NT2/D1 (cell line): ENCODE data around the gene NSUN5.

Experiments used
- DNase-seq: peaks from one replicate; pipeline ENCODE4 v3.0.0-alpha.2; 2011; ENCODE audit warnings: low read depth, low spot score
- H3K27me3 ChIP-seq: 2 replicates; pipeline ENCODE4 v1.6.0; 2011; ENCODE audit warnings: mild to moderate bottlenecking; ENCODE audit not compliant: insufficient read length, insufficient read depth
- H3K36me3 ChIP-seq: 2 replicates; pipeline ENCODE4 v1.6.1; 2011; ENCODE audit warnings: mild to moderate bottlenecking, low read length, mixed read lengths; ENCODE audit not compliant: insufficient read depth, insufficient read length
- H3K4me1 ChIP-seq: 2 replicates; pipeline ENCODE4 v1.5.1; 2011; ENCODE audit not compliant: insufficient read depth, insufficient read length
- H3K4me3 ChIP-seq: 2 replicates; pipeline ENCODE4 v1.5.1; 2011; ENCODE audit warnings: low read depth; ENCODE audit not compliant: insufficient read length
- H3K9ac ChIP-seq: 2 replicates; pipeline ENCODE4 v1.6.0; 2011; ENCODE audit warnings: low read depth; ENCODE audit not compliant: insufficient read length
- H3K9me3 ChIP-seq: 2 replicates; pipeline ENCODE4 v1.5.1; 2011; ENCODE audit warnings: mild to moderate bottlenecking, low read length; ENCODE audit not compliant: insufficient read depth
- SUZ12 ChIP-seq: IDR thresholded peaks from 2 replicates; pipeline ENCODE4 v1.6.1; 2011; ENCODE audit not compliant: insufficient read length, insufficient read depth; ENCODE audit errors: extremely low read depth
- YY1 ChIP-seq: IDR thresholded peaks from 2 replicates; pipeline ENCODE4 v1.6.1; 2011; ENCODE audit not compliant: insufficient read length, insufficient read depth
- ZNF274 ChIP-seq: IDR thresholded peaks from 2 replicates; pipeline ENCODE4 v1.6.1; 2011; ENCODE audit warnings: mild to moderate bottlenecking, low read depth, low read length

Gene NSUN5

DNA sequence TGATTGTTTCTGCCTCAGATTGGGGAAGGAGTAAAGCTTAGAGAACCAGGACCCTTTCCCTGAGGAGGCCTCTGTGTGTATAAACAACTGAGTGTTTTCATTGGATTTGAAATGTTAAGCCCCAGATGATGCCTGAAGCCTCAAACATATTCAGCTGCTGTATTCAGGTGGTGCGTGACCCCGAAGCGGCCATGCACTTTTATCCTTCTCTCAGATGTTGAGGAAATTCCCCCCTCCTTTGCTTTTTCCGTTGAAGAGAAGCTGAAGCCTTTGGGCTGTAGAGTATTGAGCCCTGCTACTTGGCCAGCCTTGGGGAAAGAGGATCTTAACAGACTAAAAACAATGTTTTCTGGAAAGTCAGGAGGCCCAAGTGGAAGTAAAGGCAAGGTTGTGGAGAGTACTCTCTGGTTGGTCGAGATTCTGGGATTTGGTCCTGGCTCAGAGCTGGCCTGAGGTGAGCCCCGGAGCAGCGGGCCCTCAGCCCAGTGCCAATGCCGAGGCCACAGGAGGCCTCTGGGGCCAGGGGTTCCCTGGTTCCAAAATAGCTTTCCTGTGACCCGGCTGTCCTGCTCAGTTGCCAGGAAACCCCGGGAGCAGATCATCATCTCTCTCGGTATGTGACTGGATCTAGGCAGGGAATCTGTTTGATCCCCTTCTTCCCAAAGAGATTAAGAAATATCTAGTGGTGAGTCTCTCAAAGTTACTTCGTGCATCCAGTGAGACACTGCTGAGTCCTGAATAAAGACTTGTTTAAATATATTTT lies 41.9 kb upstream of the NSUN5 start:
- H3K9ac ChIP-seq, result no peak overlapping the region
- no peak for DNase-seq
- no peaks in the 10 kb centered on the region for H3K36me3 ChIP-seq
- peaks cover 13% of the 10 kb centered on the region for H3K4me1 ChIP-seq
- no peak overlapping the region for H3K4me3 ChIP-seq
- no peak for TF ChIP-seq ZNF274
- TF ChIP-seq SUZ12, result no peak
- no peak for TF ChIP-seq YY1
- H3K9me3 ChIP-seq, result no peaks in the 10 kb centered on the region
- no peaks in the 10 kb centered on the region for H3K27me3 ChIP-seq

DNA sequence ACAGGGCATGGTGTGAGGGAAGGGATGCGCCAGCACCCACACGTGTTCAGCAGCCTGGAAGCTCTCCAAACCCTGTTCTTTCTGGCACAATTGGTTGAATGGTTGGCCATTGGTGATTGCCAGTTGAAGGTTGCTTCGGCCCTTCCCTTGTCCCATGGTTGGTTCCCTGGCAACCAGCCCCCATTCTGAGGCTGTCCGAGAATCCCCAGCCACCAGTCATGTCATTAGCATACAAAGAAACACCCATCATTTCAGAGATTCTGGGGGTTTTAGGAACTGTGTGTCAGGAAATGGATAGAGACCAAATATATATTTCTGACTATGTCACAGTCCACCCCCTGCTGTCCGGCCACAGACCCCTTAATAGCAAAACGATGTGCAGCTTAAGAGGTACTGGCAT lies 41.1 kb upstream of the NSUN5 start:
- no peak overlapping the region for H3K4me3 ChIP-seq
- H3K4me1 ChIP-seq, result peaks cover 7% of the 10 kb centered on the region
- no peak overlapping the region for H3K9ac ChIP-seq
- DNase-seq, result no peak
- no peaks in the 10 kb centered on the region for H3K9me3 ChIP-seq
- TF ChIP-seq ZNF274 (no peak), SUZ12 (no peak), YY1 (no peak)
- no peaks in the 10 kb centered on the region for H3K27me3 ChIP-seq
- no peaks in the 10 kb centered on the region for H3K36me3 ChIP-seq

DNA sequence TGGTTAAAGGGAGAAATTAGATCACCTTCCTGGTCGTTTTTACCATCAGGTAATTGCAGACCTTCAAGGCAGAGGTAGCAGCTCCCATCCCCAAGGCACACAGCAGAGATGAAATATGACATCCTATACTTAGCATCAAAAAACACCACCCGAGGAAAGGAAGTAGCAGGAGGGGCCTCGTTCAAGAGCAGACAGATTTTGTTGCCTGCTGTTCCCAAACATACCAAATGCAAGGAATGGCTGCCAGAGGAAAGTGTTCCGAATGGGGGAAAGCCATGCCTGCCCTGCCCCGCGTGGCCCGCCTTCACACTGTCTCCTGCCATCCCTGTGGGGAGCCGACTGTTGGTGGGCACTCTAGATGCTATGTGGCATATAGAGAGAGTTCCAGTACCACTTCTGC lies 37.3 kb upstream of the NSUN5 start:
- no peaks in the 10 kb centered on the region for H3K36me3 ChIP-seq
- TF ChIP-seq YY1 (no peak), ZNF274 (no peak), SUZ12 (no peak)
- H3K4me1 ChIP-seq, result no peaks in the 10 kb centered on the region
- H3K27me3 ChIP-seq, result no peaks in the 10 kb centered on the region
- H3K9ac ChIP-seq, result no peak overlapping the region
- H3K4me3 ChIP-seq, result no peak overlapping the region
- DNase-seq, result no peak
- H3K9me3 ChIP-seq, result no peaks in the 10 kb centered on the region

DNA sequence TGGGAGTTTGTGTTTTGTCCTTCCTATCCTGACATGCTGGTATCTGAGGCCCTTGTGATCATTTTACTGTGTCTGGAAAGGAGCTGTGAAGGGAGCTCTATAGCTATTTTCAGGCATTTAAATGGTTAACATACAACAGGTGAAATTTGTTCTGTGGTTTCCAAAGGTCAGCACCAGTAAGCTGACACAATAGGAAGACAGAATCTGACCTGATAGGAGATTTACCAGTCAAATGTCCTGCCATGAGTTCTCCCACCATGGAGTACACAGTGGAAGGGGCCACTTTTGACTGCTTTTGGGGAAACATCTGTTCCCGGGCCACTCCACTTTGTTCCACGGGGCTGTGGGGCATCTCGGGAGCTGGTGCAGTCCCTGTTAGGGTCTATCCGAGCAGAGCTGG lies 36.9 kb upstream of the NSUN5 start:
- H3K36me3 ChIP-seq, result no peaks in the 10 kb centered on the region
- no peak for DNase-seq
- H3K4me1 ChIP-seq, result no peaks in the 10 kb centered on the region
- H3K9ac ChIP-seq, result no peak overlapping the region
- H3K9me3 ChIP-seq, result no peaks in the 10 kb centered on the region
- no peak for TF ChIP-seq SUZ12
- TF ChIP-seq ZNF274, result no peak
- no peak for TF ChIP-seq YY1
- H3K27me3 ChIP-seq, result no peaks in the 10 kb centered on the region
- no peak overlapping the region for H3K4me3 ChIP-seq

GRCh38 chr7:73343671-73344380 lies 35.2 kb upstream of the NSUN5 start:
- H3K4me1 ChIP-seq, result no peaks in the 10 kb centered on the region
- no peak for TF ChIP-seq YY1
- no peak overlapping the region for H3K9ac ChIP-seq
- H3K27me3 ChIP-seq, result no peaks in the 10 kb centered on the region
- DNase-seq, result no peak
- H3K36me3 ChIP-seq, result no peaks in the 10 kb centered on the region
- no peak overlapping the region for H3K4me3 ChIP-seq
- H3K9me3 ChIP-seq, result no peaks in the 10 kb centered on the region

DNA sequence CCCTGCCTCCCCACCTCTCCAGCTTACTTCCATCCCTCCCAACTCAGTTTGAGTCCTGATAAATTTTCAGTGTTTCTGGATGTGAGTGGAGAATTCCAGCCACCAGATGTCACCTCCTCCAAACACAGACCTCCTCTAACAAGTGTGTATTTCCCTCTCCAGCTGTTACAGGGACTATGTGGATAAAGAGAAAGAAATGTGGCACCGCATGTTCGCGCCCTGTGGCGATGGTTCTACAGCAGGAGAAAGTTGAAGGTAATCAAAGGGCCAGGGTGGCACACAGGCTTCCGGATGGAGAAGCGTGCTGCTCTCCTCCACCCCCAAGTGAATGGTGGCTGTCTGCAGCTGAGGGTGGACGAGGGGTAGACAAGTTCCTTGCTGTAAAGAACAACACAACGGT lies 34.0 kb upstream of the NSUN5 start:
- Histone ChIP-seq H3K27me3 (no peaks in the 10 kb centered on the region), H3K9me3 (no peaks in the 10 kb centered on the region), H3K4me1 (no peaks in the 10 kb centered on the region), H3K36me3 (no peaks in the 10 kb centered on the region), H3K9ac (no peak overlapping the region), H3K4me3 (no peak overlapping the region)
- DNase-seq, result peak; percentile 44
- no peak for TF ChIP-seq ZNF274
- no peak for TF ChIP-seq SUZ12
- no peak for TF ChIP-seq YY1

DNA sequence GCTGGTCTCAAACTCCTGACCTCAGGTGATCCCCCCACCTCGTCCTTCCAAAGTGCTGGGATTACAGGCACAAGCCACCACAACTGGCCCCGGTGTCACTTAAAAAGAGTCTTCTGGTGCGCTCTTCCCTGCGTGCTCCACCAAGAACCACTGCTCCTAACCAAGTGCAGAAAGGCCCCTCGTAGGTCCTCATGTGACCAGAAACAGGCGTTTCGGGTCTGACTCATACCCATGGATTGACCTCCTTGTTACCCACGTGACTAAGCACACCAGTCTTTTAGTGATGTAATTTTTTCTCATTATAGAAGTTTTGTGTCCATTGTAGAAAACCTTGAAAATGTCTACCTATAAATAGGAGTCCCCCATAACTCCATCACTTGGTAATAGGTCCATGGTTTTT lies 33.3 kb upstream of the NSUN5 start:
- H3K27me3 ChIP-seq, result no peaks in the 10 kb centered on the region
- TF ChIP-seq YY1 (no peak), SUZ12 (no peak), ZNF274 (no peak)
- no peaks in the 10 kb centered on the region for H3K4me1 ChIP-seq
- H3K9ac ChIP-seq, result no peak overlapping the region
- DNase-seq, result no peak
- H3K4me3 ChIP-seq, result no peak overlapping the region
- no peaks in the 10 kb centered on the region for H3K9me3 ChIP-seq
- H3K36me3 ChIP-seq, result no peaks in the 10 kb centered on the region
